DOHH2 (cell line): ENCODE measurements around the gene AEBP1.

Experiments
- H3F3A ChIP-seq: fragments of 200-600 bp; sonication (generic), shearing (Covaris generic); 2 replicates; pipeline ENCODE4 v1.6.0; 2016; ENCODE audit warnings: antibody characterized with exemption, mild to moderate bottlenecking; ENCODE audit not compliant: control insufficient read depth, insufficient read depth
- H3K27ac ChIP-seq: fragments of 200-600 bp; sonication (generic); 2 replicates; pipeline ENCODE4 v1.5.1; 2014; ENCODE audit warnings: low read depth, mild to moderate bottlenecking, low read length, moderate library complexity
- H3K27me3 ChIP-seq: fragments of 200-600 bp; sonication (generic); 2 replicates; pipeline ENCODE4 v1.6.1; 2014; ENCODE audit warnings: mild to moderate bottlenecking, low read length, mixed read lengths; ENCODE audit not compliant: control insufficient read depth
- H3K36me3 ChIP-seq: fragments of 200-600 bp; sonication (generic); 2 replicates; pipeline ENCODE4 v1.6.1; 2014; ENCODE audit warnings: mild to moderate bottlenecking, low read length, moderate library complexity, mixed read lengths; ENCODE audit not compliant: control insufficient read depth
- H3K4me1 ChIP-seq: fragments of 200-600 bp; sonication (generic); 2 replicates; pipeline ENCODE4 v1.6.1; 2014; ENCODE audit warnings: mild to moderate bottlenecking, low read length, mixed read lengths; ENCODE audit not compliant: control insufficient read depth
- H3K4me2 ChIP-seq: fragments of 200-600 bp; sonication (generic); 2 replicates; pipeline ENCODE4 v1.6.0; 2014; ENCODE audit warnings: mild to moderate bottlenecking, low read length, moderate library complexity
- H3K4me3 ChIP-seq: fragments of 200-600 bp; sonication (generic); 2 replicates; pipeline ENCODE4 v1.5.1; 2014; ENCODE audit warnings: mild to moderate bottlenecking, low read length, mixed read lengths
- H3K79me2 ChIP-seq: fragments of 200-600 bp; sonication (generic); 2 replicates; pipeline ENCODE4 v1.6.1; 2014; ENCODE audit warnings: mild to moderate bottlenecking, low read length, mixed read lengths; ENCODE audit not compliant: control insufficient read depth
- H3K9me2 ChIP-seq: fragments of 200-600 bp; sonication (generic); replicated peaks from 2 replicates; pipeline ENCODE4 v1.6.1; 2014; ENCODE audit warnings: mild to moderate bottlenecking, low read length, mixed read lengths; ENCODE audit not compliant: control insufficient read depth
- H3K9me3 ChIP-seq: fragments of 200-600 bp; sonication (generic); 2 replicates; pipeline ENCODE4 v1.6.1; 2014; ENCODE audit warnings: antibody characterized with exemption, low read length, mixed read lengths; ENCODE audit not compliant: control insufficient read depth, insufficient read depth
- H4K20me1 ChIP-seq: fragments of 200-600 bp; sonication (generic); 2 replicates; pipeline ENCODE4 v1.6.0; 2014; ENCODE audit warnings: low read depth, mild to moderate bottlenecking, antibody characterized with exemption, low read length, moderate library complexity; ENCODE audit not compliant: control insufficient read depth, insufficient read depth
- CTCF ChIP-seq: fragments of 200-600 bp; sonication (generic); IDR thresholded peaks from one replicate; pipeline ENCODE4 v1.5.1; 2014; ENCODE audit warnings: antibody characterized with exemption, mild to moderate bottlenecking, low read depth, low read length; ENCODE audit not compliant: poor library complexity, severe bottlenecking
- EZH2phosphoT487 ChIP-seq: fragments of 200-600 bp; sonication (generic); IDR thresholded peaks from 2 replicates; pipeline ENCODE4 v1.6.1; 2017; ENCODE audit warnings: borderline replicate concordance, mild to moderate bottlenecking, antibody characterized with exemption, low read length, moderate library complexity, mixed read lengths

The AEBP1 gene

DNA sequence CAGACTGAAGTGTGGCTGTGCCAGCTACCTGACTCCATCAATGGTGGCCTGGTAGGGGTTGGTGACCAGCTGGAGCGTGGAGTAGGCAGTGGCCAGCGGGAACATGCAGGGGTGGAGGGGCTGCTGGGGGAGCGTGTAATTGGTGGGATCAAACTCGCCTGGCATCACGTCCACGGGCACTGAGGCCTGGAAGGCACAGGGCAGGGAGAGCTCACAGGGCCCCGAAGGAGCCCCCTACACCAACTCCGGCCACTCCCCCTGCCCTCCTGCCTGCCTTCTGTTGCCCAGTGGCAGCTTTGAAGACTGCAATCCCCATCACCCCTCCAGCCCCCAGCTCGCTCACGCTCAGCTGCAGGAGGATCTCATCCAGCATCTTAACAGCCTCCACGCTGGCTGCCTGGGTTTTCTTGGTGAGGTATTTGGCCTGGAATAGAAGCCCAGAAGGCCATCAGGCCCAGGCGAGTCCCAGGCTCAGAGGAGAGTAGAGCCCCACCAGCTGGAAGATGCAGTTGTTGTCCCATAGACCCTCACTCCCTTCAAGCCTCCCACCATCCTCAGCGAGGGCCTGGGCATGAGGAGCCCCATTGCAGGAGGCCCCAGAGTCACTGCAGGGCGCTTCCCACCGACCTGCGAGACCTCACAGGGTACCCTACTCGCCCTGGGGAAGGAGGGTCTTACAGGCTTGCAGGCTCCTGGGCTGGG lies 12.1 kb downstream of the AEBP1 start:
- TF ChIP-seq EZH2phosphoT487 (no peak), CTCF (no peak)
- Histone ChIP-seq H3K27ac (no peak overlapping the region), H3K4me1 (peaks cover 16% of the 10 kb centered on the region), H3K9me3 (no peaks in the 10 kb centered on the region), H3F3A (no peaks in the 10 kb centered on the region), H3K36me3 (peaks cover 75% of the 10 kb centered on the region), H3K4me3 (no peak overlapping the region), H3K27me3 (no peaks in the 10 kb centered on the region), H3K9me2 (no peaks in the 10 kb centered on the region), H4K20me1 (no peaks in the 10 kb centered on the region), H3K79me2 (peaks cover 34% of the 10 kb centered on the region), H3K4me2 (no peak overlapping the region)

- Histone ChIP-seq H3K36me3 (peaks cover 83% of the 10 kb centered on the region), H3F3A (no peaks in the 10 kb centered on the region), H3K4me3 (no peak overlapping the region), H4K20me1 (no peaks in the 10 kb centered on the region), H3K4me2 (no peak overlapping the region), H3K27ac (no peak overlapping the region), H3K79me2 (peaks cover 42% of the 10 kb centered on the region), H3K4me1 (peaks cover 24% of the 10 kb centered on the region), H3K27me3 (no peaks in the 10 kb centered on the region), H3K9me2 (no peaks in the 10 kb centered on the region), H3K9me3 (no peaks in the 10 kb centered on the region)
- no peak for TF ChIP-seq EZH2phosphoT487
- TF ChIP-seq CTCF: no peak
Observed at GRCh38 chr7:44116789-44117666, 12.9 kb downstream of the AEBP1 start.

- Histone ChIP-seq H3K9me3 (no peaks in the 10 kb centered on the region), H3F3A (no peaks in the 10 kb centered on the region), H3K27me3 (no peaks in the 10 kb centered on the region), H4K20me1 (no peaks in the 10 kb centered on the region), H3K4me1 (peaks cover 31% of the 10 kb centered on the region), H3K79me2 (peaks cover 51% of the 10 kb centered on the region), H3K4me3 (no peak overlapping the region), H3K27ac (no peak overlapping the region), H3K4me2 (no peak overlapping the region), H3K9me2 (no peaks in the 10 kb centered on the region), H3K36me3 (peaks cover 89% of the 10 kb centered on the region)
- TF ChIP-seq EZH2phosphoT487 (no peak), CTCF (no peak)
Observed at GRCh38 chr7:44117801-44118429, 13.8 kb downstream of the AEBP1 start.
